ENCODE measurements around the gene ARHGEF2.

The ARHGEF2 gene

DNA sequence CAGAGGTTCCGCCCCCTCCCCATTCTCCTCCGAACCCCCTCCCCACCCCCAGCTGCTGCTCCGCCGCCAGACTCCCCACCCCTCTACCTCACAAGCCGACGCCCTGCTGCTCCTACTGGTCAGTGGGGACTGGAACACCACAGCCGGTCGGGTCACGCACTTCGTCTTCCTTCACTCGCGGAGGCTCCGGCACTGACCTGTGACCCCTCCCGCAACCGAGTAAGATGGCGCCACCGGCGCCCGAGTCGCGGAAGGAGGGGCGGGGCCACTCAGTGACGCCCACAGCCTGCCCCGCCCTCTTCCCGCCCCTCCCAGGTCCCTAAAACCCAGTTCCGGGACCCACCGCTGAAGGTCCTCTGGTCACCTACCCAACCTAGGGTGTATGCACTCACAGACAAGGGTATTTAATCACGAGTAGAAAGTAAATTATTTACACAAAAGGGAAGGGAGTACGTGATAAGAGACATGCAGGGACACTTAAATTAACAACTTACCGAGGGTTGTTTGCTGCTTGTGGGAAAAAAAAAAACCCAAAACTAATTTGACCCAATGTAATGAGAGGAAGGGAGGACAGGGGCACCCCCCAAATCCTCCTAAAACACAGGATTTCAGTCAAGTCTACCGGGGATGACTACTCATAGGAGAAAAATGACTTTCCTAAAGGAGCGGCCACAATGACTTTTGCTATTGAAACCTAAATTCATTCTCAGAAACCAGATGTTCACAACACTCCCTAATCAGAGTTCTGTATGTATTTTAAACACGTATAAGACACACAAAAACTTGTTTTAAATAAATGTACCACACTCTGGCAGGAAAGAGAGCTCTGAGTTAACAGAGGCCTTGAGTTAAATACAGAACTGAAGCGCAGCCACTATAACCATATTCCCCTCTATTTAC is 66.9 kb downstream of the ARHGEF2 start, which contains the start of gene RIT1:
Gene RIT1 (minus strand): TSS at position 194 of the 900 bp plus-strand sequence. CDS start 588 bp downstream, outside the sequence.
- peak; percentile 85 for DNase-seq (ENCODE audit: low spot score)

DNA sequence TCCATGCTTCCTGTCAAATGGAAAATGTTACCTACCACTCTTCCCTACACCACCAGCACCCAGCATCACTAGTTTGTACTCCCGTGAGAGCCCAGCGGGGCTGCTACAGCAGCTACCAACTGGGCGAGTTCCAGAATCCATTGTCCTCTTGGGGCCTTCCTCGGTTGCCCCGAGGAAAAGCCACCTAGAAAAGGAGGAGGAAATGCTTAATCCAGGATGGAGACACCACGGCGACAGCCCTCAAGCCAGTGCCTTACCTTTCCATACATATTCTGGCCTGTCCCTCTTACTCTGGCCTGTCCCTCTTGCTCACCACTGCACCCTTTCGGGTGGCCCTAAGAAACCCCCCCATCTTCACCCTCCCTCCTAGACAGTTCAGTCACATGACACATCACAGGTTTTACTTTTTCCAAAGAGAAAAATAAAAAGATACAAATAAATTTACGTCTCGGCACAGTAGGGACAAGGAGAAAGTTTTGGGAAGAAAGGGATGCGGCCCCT is 67.7 kb downstream of the ARHGEF2 start:
- peak; percentile 60 for DNase-seq (ENCODE audit: low spot score)

- DNase-seq (ENCODE audit: low spot score), result no peak
These were observed 68.5 kb downstream of the ARHGEF2 start for GRCh38 chr1:155909894-155910293.

GRCh38 chr1:155904261-155904660 is 74.1 kb downstream of the ARHGEF2 start:
- no peak for DNase-seq (ENCODE audit: low spot score)

GRCh38 chr1:155900161-155900560 is 78.2 kb downstream of the ARHGEF2 start:
- no peak for DNase-seq (ENCODE audit: low spot score)

GRCh38 chr1:155899683-155900082 is 78.7 kb downstream of the ARHGEF2 start:
- no peak for DNase-seq (ENCODE audit: low spot score)

GRCh38 chr1:155898888-155899287 is 79.5 kb downstream of the ARHGEF2 start:
- no peak for DNase-seq (ENCODE audit: low spot score)

- no peak for DNase-seq (ENCODE audit: low spot score)
These were observed 80.6 kb downstream of the ARHGEF2 start for GRCh38 chr1:155897746-155898145.

Small RNA genes within 50 kb of the gene (small RNA-seq; reads per million reads assigned to genes)
- gene MIR6738 (0 reads per million in 2 experiments), gene SCARNA4 (0 reads per million in 2 experiments), gene SNORA80E (9.9 to 109 reads per million in 2 experiments)

Data from SK-N-DZ (cell line).